ENCODE results near the gene KCNIP1.

GRCh38 chr5:170523142-170523551 is 19.3 kb downstream of the KCNIP1 start:
- TF ChIP-seq POLR2A (IDR thresholded peaks at IDR 0.05; ENCODE audit: low read length) (no peak), GATA1 (IDR thresholded peaks at IDR 0.05; ENCODE audit: low read depth, low read length) (no peak)

Measured in erythroblast (primary cell).